ENCODE data around the gene AGPS. TPM values are rescaled to one million over a fixed set of nuclear protein-coding genes. Genes with fewer than 3 reads are reported as not detected.
"Not testable (repeated sequence)": the region's sequence is repeated elsewhere in the genome, so short reads cannot be mapped to it uniquely, and the experiment has no call there.

The AGPS gene
- total RNA-seq, 1 donor from 2014 or later, result 80.7 TPM

DNA sequence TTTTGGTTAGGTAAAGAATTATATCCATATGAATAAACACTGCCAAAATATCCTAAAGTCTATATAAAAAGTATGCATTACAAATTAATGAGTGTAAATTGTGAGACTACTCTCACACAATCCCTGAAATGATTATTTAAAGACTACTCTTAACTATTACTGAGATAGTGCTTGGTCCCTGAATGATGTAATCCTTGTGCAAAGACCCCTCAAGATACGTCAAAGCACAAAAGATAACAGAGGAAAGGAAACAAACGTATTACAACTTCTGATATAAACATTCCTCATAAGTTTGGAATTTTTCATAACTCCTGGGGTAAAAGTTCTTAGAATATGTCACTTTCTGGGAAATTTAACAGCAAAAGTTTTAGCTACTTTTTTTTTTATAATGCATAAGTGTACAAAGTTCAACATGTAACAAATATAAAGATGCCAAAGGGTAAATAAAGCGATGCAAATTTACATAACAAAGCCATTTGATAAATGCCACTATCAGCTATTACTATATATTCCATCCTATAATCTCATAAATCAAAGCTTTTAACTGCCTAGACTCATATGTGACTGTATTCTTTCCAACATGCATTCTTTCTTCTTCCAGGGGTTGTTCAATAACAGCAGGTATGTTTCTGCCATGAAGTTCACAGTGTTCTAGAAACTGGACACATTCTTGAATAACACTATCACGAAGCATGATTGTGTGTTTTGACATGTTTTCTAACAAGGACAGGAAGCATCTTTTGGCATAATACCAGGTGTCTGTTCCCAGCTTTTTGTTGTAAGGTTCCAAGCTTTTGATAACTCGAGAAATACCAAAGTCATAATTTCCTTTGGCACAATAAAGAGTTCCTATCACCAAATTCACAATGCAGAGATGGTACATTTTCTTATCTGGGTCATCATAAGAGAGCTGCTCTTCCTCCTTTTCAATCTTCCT lies 158.0 kb downstream of the AGPS start:
- DNase-seq (ENCODE audit: low spot score), result no peak

DNA sequence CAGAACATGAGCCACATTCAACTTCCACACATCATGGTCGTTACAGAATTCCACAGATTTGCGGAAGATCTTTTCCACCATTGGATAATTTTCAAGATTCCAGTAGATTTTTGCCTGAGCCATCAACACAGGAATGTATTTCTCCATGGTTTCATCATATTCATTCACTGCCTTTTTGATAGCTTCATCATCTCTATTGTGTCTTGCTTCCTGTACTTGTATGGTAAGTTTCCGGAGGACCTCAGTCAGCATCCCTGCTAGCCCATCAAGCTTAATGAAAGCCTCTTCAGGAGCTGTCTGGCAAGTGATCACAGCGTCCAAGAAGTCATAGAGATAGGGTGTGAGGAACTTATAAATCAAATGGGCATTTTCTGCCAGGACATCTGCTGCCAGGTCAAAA lies 158.8 kb downstream of the AGPS start:
- DNase-seq (ENCODE audit: low spot score), result not testable (repeated sequence)

- DNase-seq (ENCODE audit: low spot score), result no peak
Measured at GRCh38 chr2:177551989-177552421, 159.4 kb downstream of the AGPS start.

DNA sequence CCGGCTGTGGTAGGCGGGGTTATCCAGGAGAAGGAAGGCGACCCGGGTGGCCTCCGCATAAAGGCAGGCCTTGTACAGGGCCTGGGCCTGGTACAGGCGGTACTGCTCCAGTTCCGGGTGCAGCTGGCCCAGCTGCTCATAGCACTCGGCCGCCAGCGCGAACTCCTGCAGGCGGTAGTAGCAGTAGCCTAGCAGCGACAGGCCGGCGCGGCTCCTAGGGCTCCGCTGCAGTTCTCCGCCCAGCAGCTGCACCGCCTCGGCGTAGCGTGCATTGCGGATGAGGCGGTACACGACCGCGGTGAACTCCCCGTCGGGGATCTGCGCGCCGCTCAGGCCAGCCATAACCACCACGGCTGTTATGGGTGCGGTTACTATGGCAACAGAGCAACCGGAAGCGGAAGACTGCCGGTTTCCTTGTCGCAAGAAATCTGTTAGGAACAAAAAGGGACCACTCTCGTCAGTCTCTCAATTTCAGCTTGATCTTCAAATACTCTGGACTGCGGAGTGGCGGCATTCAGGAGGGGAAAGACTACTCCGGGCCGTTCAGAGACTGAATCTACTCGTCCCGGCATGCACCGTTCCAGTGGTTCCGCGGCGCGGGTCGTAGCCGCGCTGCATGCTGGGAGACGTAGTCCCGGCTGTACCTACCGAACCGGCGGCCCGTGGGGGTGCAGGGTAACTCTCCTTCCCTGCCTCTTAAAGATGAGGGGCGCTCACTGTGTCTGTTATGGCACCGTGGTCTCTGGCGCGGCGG lies 160.0 kb downstream of the AGPS start:
- DNase-seq (ENCODE audit: low spot score), result peak; percentile 94

DNA sequence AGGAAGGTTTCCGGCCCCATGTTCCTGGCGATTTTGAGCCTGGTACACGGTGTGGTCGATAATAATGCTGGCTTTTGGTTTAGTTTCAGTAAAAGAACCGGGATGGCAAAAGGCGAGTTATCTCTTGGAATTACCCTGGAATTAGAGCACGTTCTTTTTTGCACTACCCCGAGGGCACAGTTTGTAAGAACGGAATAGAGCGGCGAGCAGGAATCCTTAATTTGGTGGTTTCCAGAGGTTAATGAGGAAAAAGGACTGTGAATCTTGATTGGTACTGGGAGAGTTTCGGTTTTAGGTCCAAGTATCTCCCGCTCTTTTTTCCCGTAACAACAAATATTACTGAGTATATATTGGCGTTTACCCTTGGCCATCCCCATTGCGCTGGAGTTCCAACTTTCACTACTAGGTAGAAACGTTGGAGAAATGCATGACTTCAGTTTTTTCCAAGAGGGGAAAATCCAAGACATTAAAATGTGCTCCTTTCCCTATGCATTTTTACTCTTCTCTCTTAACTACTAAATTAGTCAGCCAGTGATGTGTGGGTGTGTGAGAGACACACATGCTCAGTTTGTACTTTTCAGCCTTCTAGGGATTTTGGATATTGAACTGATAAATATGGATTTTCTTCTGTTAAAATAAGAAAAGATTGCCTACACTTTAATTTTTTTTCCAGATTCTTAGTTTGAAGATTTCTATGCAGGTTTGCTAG lies 160.8 kb downstream of the AGPS start:
- no peak for DNase-seq (ENCODE audit: low spot score)

GRCh38 chr2:177554365-177554764 lies 161.8 kb downstream of the AGPS start:
- no peak for DNase-seq (ENCODE audit: low spot score)

- DNase-seq (ENCODE audit: low spot score), result no peak
Measured at GRCh38 chr2:177556153-177556552, 163.6 kb downstream of the AGPS start.

GRCh38 chr2:177557794-177558193 lies 165.2 kb downstream of the AGPS start:
- no peak for DNase-seq (ENCODE audit: low spot score)

DNA sequence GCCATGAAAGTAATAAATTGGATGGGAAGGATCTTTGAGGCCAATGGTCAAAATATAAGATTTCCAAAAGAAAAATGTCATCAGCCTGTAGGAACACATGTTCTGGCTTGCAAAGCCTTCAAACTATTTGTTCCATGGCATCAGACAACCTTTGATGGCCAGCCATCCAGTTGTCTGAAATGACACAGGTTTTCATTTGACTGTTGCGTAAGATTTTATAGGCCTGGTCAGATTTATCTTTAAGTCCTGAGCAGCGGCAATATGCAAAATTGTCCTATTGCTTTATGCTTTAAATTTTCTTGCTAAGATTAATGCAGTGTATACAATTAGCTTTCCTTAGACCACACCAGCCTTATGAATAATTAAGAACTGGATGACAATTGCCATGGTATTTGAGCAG lies 167.1 kb downstream of the AGPS start:
- DNase-seq (ENCODE audit: low spot score), result no peak

- DNase-seq (ENCODE audit: low spot score), result no peak
Measured at GRCh38 chr2:177568390-177568789, 175.8 kb downstream of the AGPS start.

DNA sequence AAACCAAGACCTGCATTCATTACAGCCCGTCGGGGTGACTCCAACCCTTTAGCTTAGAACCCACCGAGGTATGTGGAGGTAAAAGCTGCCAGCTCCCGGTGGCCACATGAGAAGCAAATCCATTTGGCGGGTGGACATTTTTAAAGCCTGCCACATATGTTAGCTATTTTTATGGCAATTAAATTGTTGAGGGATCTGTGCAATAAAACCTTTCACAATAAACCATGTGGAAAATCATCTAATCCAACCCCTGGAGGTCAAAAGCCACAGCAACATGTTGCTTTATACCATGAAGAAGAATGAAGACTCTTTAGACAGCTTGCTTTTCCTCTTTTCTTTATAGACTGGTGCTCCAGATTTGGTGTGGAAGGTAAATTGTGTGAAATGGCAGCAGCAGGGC lies 176.3 kb downstream of the AGPS start:
- no peak for DNase-seq (ENCODE audit: low spot score)

DNA sequence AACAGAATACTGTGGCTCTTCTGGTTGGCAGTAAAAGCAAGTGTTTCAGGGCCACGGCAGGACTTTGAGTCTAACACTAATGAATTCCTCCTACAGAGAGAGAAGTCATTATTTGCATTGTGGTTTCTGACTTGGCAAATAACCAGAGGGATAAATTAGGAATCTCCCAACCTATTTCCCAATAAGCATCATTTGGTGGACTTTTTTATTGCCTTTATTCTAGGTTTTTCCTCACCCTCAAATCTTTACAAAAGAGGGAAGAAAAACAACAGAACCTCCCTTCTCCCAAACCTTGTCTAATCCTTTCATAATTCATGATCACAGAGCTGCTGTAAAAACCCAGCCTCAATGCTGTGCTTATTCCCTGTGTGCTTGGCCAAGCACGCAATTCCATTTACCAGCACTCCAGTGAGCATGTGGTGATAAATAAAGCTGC lies 179.7 kb downstream of the AGPS start:
- DNase-seq (ENCODE audit: low spot score), result no peak

- DNase-seq (ENCODE audit: low spot score), result no peak
Measured at GRCh38 chr2:177573120-177573519, 180.5 kb downstream of the AGPS start.

GRCh38 chr2:177574356-177574755 lies 181.8 kb downstream of the AGPS start:
- DNase-seq (ENCODE audit: low spot score), result no peak

GRCh38 chr2:177575358-177575757 lies 182.8 kb downstream of the AGPS start:
- DNase-seq (ENCODE audit: low spot score), result no peak

DNA sequence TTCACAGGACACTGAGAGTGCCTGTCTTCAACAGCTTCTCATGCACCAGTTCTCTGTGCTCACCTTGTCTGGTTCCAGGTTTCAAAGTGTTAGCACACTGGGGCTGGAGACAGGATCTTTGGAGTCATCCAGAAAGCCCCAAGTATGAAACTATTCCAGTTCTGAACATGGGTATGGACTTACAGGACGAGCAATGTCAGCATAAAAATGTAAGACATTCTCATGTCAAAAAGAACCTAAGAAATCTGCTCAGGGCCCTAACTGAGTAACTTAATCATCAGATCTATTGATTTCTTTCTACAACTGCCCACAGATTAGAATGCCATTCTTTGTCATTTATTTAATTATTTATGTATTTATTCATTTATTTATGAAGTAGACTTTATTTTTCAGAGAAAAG lies 184.5 kb downstream of the AGPS start:
- DNase-seq (ENCODE audit: low spot score), result no peak

- DNase-seq (ENCODE audit: low spot score), result no peak
Measured at GRCh38 chr2:177578454-177578853, 185.9 kb downstream of the AGPS start.

- no peak for DNase-seq (ENCODE audit: low spot score)
Measured at GRCh38 chr2:177579486-177580036, 187.0 kb downstream of the AGPS start.

GRCh38 chr2:177582000-177582399 lies 189.4 kb downstream of the AGPS start:
- DNase-seq (ENCODE audit: low spot score), result no peak

DNA sequence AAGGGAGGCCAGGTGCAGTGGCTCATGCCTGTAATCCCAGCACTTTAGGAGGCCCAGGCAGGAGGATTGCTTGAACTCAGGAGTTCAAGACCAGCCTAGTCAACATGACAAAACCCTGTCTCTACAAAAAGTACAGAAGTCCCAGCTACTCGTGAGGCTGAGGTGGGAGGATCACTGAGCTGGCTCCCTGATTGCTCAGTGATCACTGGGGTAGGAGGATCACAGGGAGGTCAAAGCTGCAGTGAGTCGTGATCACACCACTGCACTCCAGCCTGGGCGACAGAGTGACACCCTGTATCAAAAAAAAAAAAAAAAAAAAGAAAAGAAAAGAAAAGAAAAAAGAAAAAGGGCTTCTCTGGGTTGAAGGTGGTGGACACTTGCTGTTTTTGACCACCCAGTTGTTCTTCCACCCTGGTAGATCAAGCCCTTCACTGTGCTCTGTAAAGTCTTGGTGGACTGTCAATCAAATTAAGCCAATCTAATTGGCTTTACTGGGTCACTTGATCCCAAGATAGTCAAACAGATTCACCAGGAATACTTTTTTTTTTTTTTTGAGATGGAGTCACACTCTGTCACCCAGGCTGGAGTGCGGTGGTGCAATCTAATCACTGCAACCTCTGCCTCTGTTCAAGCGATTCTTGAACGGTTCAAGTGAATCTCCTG lies 191.6 kb downstream of the AGPS start:
- no peak for DNase-seq (ENCODE audit: low spot score)

- no peak for DNase-seq (ENCODE audit: low spot score)
Measured at GRCh38 chr2:177585234-177585863, 192.8 kb downstream of the AGPS start.
